ENCODE measurements around the gene ENOX1. TPM values are rescaled to one million over a fixed set of nuclear protein-coding genes. Genes with fewer than 3 reads are reported as not detected.

The ENOX1 gene
- total RNA-seq, 1 experiment from 2014 or later: 1.8 TPM

- BruUV-seq (replicated peaks): no TSS peak
- H3K36me3 Mint-ChIP-seq (ENCODE audit: insufficient read depth, unreplicated experiment): no peaks in the 10 kb centered on the region
- DNase-seq (ENCODE audit: unreplicated experiment): no peak
- no peaks in the 10 kb centered on the region for H3K9me3 Mint-ChIP-seq (ENCODE audit: unreplicated experiment)
- ChIA-PET CTCF (interaction anchor here (1.1 kb wide), 1 partner anchor 12 kb away, joined by 4 read pairs; no protein-coding TSS in a partner anchor), POLR2A (no interaction called here)
- no peaks in the 10 kb centered on the region for H3K4me1 Mint-ChIP-seq (ENCODE audit: insufficient read depth, unreplicated experiment)
- H3K27ac Mint-ChIP-seq (ENCODE audit: low read depth, unreplicated experiment): no peak overlapping the region
- intact Hi-C loops (cut with micrococcal nuclease): no loop called here
- TF ChIP-seq CTCF (IDR thresholded peaks at IDR 0.05; ENCODE audit: unreplicated experiment): no peak
- H3K4me3 Mint-ChIP-seq (ENCODE audit: unreplicated experiment): no peak overlapping the region
- no peaks in the 10 kb centered on the region for H3K27me3 Mint-ChIP-seq (ENCODE audit: insufficient read depth, unreplicated experiment)
These were observed 228.4 kb downstream of the ENOX1 start for GRCh38 chr13:43558326-43558725.

- no peaks in the 10 kb centered on the region for H3K4me1 Mint-ChIP-seq (ENCODE audit: insufficient read depth, unreplicated experiment)
- TF ChIP-seq CTCF (IDR thresholded peaks at IDR 0.05; ENCODE audit: unreplicated experiment): no peak
- BruUV-seq (replicated peaks): no TSS peak
- POLR2A ChIA-PET: no interaction called here
- CTCF ChIA-PET: interaction anchor here (0.6 to 1.3 kb wide), 2 partner anchors 29 to 45 kb away, joined by 3 read pairs; no protein-coding TSS in a partner anchor
- no peak for DNase-seq (ENCODE audit: unreplicated experiment)
- no peak overlapping the region for H3K27ac Mint-ChIP-seq (ENCODE audit: low read depth, unreplicated experiment)
- no peaks in the 10 kb centered on the region for H3K9me3 Mint-ChIP-seq (ENCODE audit: unreplicated experiment)
- no peak overlapping the region for H3K4me3 Mint-ChIP-seq (ENCODE audit: unreplicated experiment)
- H3K36me3 Mint-ChIP-seq (ENCODE audit: insufficient read depth, unreplicated experiment): no peaks in the 10 kb centered on the region
- intact Hi-C loops (cut with micrococcal nuclease): no loop called here
- H3K27me3 Mint-ChIP-seq (ENCODE audit: insufficient read depth, unreplicated experiment): no peaks in the 10 kb centered on the region
These were observed 231.1 kb downstream of the ENOX1 start for GRCh38 chr13:43555667-43556066.

- POLR2A ChIA-PET: no interaction called here
- CTCF ChIA-PET: interaction anchor here (0.6 kb wide), 1 partner anchor 8 kb away, joined by 3 read pairs; no protein-coding TSS in a partner anchor
- H3K36me3 Mint-ChIP-seq (ENCODE audit: insufficient read depth, unreplicated experiment): no peaks in the 10 kb centered on the region
- H3K4me3 Mint-ChIP-seq (ENCODE audit: unreplicated experiment): no peak overlapping the region
- no peaks in the 10 kb centered on the region for H3K27me3 Mint-ChIP-seq (ENCODE audit: insufficient read depth, unreplicated experiment)
- H3K9me3 Mint-ChIP-seq (ENCODE audit: unreplicated experiment): no peaks in the 10 kb centered on the region
- no TSS peak for BruUV-seq (replicated peaks)
- no peaks in the 10 kb centered on the region for H3K4me1 Mint-ChIP-seq (ENCODE audit: insufficient read depth, unreplicated experiment)
- H3K27ac Mint-ChIP-seq (ENCODE audit: low read depth, unreplicated experiment): no peak overlapping the region
- no peak for TF ChIP-seq CTCF (IDR thresholded peaks at IDR 0.05; ENCODE audit: unreplicated experiment)
- intact Hi-C loops (cut with micrococcal nuclease): no loop called here
- no peak for DNase-seq (ENCODE audit: unreplicated experiment)
These were observed 234.8 kb downstream of the ENOX1 start for GRCh38 chr13:43551897-43552456.

- BruUV-seq (replicated peaks): no TSS peak
- H3K36me3 Mint-ChIP-seq (ENCODE audit: insufficient read depth, unreplicated experiment): no peaks in the 10 kb centered on the region
- no peak for TF ChIP-seq CTCF (IDR thresholded peaks at IDR 0.05; ENCODE audit: unreplicated experiment)
- no peaks in the 10 kb centered on the region for H3K27me3 Mint-ChIP-seq (ENCODE audit: insufficient read depth, unreplicated experiment)
- POLR2A ChIA-PET: interaction anchor here (0.6 kb wide), 1 partner anchor 61 kb away, joined by 3 read pairs; no protein-coding TSS in a partner anchor
- H3K27ac Mint-ChIP-seq (ENCODE audit: low read depth, unreplicated experiment): no peak overlapping the region
- peaks cover 5% of the 10 kb centered on the region for H3K4me1 Mint-ChIP-seq (ENCODE audit: insufficient read depth, unreplicated experiment)
- intact Hi-C loops (cut with micrococcal nuclease): no loop called here
- CTCF ChIA-PET: interaction anchor here (0.6 kb wide), 2 partner anchors 229 to 269 kb away, joined by 3 read pairs; no protein-coding TSS in a partner anchor
- H3K4me3 Mint-ChIP-seq (ENCODE audit: unreplicated experiment): no peak overlapping the region
- DNase-seq (ENCODE audit: unreplicated experiment): no peak
- no peaks in the 10 kb centered on the region for H3K9me3 Mint-ChIP-seq (ENCODE audit: unreplicated experiment)
These were observed 240.0 kb downstream of the ENOX1 start for GRCh38 chr13:43546816-43547215.

Measured in MCF 10A (cell line).